Measurements from ENCODE around the gene GRAMD1A.
"Not testable (repeated sequence)": the region's sequence is repeated elsewhere in the genome, so short reads cannot be mapped to it uniquely, and the experiment has no call there.

The GRAMD1A gene

GRCh38 chr19:34995551-34995950, 4.6 kb upstream of the GRAMD1A start:
- H3K27ac ChIP-seq = peak overlapping the region in 1 of 2 donors; percentile 62
- DNase-seq = no peak
- intact Hi-C loops (cut with DNase I; ENCODE audit: low total_unique reads) = no loop called here

DNA sequence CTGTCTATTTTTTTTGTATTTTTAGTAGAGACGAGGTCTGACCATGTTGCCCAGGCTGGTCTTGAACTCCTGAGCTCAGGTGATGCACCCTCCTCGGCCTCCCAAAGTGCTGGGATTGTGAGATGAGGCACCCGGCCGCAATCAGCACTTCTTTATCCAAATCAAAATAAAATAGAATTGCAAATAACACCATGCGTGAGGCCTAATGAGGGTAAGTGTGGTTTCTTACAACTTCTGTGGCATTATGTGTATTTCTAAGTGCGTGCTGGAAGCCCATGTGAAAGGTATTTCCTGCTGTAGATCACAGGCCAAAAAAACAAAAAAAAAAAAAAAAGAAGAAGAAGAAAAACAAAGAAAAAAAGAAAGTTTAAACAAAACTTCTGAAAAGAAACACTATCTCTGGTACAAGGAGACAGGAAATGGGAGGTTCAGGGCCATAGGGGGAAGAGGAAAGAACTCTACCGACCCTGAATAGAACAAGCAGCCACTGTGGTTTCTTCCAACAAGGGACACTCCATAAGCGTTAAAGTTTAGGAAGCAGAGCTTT, 3.0 kb upstream of the GRAMD1A start:
- no peaks in the 10 kb centered on the region for H3K27me3 ChIP-seq
- H3K4me1 ChIP-seq = peaks cover 0 to 33% (median 28%) of the 10 kb centered on the region in 4 donors
- no peak for DNase-seq
- no peaks in the 10 kb centered on the region for H3K36me3 ChIP-seq
- no peaks in the 10 kb centered on the region for H3K9me3 ChIP-seq
- H3K4me3 ChIP-seq = no peak overlapping the region
- no peak for TF ChIP-seq CTCF (IDR thresholded peaks at IDR 0.05)
- intact Hi-C loops (cut with DNase I; ENCODE audit: low total_unique reads) = no loop called here
- H3K27ac ChIP-seq = no peak overlapping the region

More at GRCh38 chr19:34995551-34995950, 4.6 kb upstream of the GRAMD1A start:
- TF ChIP-seq CTCF (IDR thresholded peaks at IDR 0.05) = no peak
- H3K9me3 ChIP-seq = no peaks in the 10 kb centered on the region
- H3K4me3 ChIP-seq = no peak overlapping the region
- peaks cover 0 to 20% (median 16%) of the 10 kb centered on the region in 4 donors for H3K4me1 ChIP-seq
- no peaks in the 10 kb centered on the region for H3K36me3 ChIP-seq
- H3K27me3 ChIP-seq = no peaks in the 10 kb centered on the region

- DNase-seq; H3K27me3 ChIP-seq; H3K4me3 ChIP-seq; H3K9me3 ChIP-seq; H3K36me3 ChIP-seq; intact Hi-C loops (cut with DNase I; ENCODE audit: low total_unique reads): not testable (repeated sequence)
- Histone ChIP-seq H3K4me1 (peaks cover 0 to 42% (median 35%) of the 10 kb centered on the region in 4 donors), H3K27ac (peak overlapping the region in 1 of 2 donors; percentile 89)
These were observed 1.9 kb upstream of the GRAMD1A start for GRCh38 chr19:34998224-34998623.

GRCh38 chr19:34998777-34999497, 1.2 kb upstream of the GRAMD1A start:
- Histone ChIP-seq H3K36me3 (peaks cover 0 to 4% (median 0%) of the 10 kb centered on the region in 3 donors), H3K9me3 (no peaks in the 10 kb centered on the region), H3K4me3 (peak overlapping the region; percentile 98 to 99), H3K4me1 (peaks cover 0 to 49% (median 37%) of the 10 kb centered on the region in 4 donors), H3K27ac (peak overlapping the region; percentile 89 to 99), H3K27me3 (no peaks in the 10 kb centered on the region)
- intact Hi-C loops (cut with DNase I; ENCODE audit: low total_unique reads) = no loop called here
- peak in 1 of 2 donors; percentile 59 for DNase-seq
- no peak for TF ChIP-seq CTCF (IDR thresholded peaks at IDR 0.05)

- Histone ChIP-seq H3K4me3 (peak overlapping the region; percentile 98 to 99), H3K27me3 (no peaks in the 10 kb centered on the region), H3K4me1 (peaks cover 0 to 45% (median 29%) of the 10 kb centered on the region in 4 donors), H3K36me3 (peaks cover 0 to 13% (median 0%) of the 10 kb centered on the region in 3 donors), H3K27ac (peak overlapping the region; percentile 89 to 99), H3K9me3 (no peaks in the 10 kb centered on the region)
- no peak for TF ChIP-seq CTCF (IDR thresholded peaks at IDR 0.05)
- DNase-seq = no peak
- intact Hi-C loops (cut with DNase I; ENCODE audit: low total_unique reads) = no loop called here
These were observed 169 bp downstream of the GRAMD1A start for GRCh38 chr19:35000338-35000646.

All from tibial artery (tissue), 4 donors.